SW 1271 (cell line): ENCODE measurements around the gene SEMA3E.
A peak's percentile ranks its signal among the peaks of the same experiment; 100 is the strongest.
"Not testable (repeated sequence)": the region's sequence is repeated elsewhere in the genome, so short reads cannot be mapped to it uniquely, and the experiment has no call there.

Source experiments
- DNase-seq, 2 experiments: peaks; one replicate each; lab custom pipeline; 2025; lab: John Stamatoyannopoulos, UW

Gene SEMA3E

DNA sequence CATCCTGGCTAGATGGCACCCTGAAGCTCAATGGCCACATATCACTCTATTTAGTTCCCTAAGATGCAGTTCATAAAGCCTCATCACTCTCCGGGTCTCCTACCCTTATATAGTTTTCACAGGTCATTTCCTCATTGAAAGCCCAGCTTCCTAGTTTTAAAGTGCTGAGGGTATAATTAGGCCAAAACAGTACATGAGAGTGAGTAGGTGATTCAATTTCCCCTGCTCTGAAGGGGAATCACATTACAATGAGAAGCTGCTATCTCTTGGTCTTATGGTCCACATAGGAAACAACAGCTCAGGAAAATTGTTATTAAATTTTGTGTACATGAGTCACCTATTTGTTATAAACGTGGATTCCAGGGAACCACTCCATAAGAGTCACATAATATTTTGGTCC lies 162.0 kb downstream of the SEMA3E start:
- DNase-seq, result no peak

DNA sequence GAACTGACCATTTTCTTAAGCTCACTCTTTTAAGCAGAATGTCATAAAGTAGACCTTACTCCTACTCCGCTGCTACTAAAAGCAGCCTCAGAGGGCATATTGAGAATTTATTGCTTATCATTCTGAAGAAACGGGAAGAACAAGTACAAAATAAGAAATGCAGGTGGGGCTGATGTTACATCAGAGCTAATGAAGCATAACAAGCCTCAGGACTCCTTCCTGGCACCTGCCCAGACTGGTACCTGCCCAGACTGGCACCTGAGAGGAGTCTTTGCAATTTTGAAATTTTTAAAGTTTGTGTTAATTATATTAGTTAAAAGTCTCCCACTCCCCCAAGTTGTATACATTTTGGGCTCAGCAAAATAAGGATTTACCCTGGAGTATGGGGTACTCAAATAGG lies 162.4 kb downstream of the SEMA3E start:
- no peak for DNase-seq

DNA sequence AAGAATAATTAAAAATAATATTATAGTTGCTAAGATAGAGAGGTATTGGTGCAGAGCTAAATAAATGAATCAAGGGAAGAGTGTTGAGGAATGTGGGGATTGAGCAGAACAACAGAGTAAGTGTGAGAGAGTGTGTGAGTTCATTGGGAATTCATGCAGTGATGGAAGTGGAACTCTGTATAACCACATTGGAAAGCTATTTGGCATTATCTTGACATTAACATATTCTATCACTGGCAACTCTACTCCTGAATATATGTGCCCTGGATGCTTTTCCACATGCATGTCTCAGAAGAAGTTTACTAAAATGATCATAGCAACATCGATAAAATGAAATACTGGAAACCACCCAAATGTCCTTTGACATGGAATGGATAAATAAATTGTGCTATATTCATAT lies 164.1 kb downstream of the SEMA3E start:
- DNase-seq, result no peak

DNA sequence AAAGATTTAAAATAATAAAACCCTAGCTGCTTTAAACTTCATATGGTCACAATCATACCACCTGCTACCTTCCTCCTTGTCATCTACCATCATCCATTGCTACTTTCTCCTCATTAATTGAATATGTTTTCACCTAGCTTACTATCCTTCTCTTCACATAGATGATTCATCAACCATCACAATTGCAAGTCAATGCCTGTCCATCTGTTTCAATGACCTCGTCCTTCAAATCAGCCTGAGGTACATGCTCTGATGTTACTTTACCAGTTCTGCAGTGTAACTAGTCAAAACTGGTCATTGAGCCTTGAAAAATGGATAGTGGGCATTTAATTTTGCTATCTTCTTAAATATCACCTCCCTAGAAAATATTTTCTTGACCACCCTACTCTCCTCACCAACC lies 164.7 kb downstream of the SEMA3E start:
- DNase-seq, result no peak

DNA sequence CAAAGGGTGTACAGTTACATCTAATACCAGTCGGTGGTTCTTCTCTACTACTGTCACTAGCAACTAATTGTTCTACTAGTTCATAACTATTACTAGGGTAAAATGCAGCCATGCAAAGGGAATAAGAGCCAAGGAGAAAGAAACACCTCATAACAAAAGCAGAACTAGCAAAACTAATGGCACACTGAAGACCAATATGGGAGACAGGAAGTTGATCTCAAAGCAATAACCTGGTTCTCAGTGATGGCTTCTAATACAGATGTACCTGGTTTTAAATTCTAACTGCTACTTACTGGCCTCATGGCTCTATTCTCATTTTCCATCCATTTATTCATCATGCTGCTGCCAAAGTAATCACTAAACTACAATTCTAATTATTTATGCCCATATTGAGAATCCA lies 170.3 kb downstream of the SEMA3E start:
- DNase-seq, result no peak

DNA sequence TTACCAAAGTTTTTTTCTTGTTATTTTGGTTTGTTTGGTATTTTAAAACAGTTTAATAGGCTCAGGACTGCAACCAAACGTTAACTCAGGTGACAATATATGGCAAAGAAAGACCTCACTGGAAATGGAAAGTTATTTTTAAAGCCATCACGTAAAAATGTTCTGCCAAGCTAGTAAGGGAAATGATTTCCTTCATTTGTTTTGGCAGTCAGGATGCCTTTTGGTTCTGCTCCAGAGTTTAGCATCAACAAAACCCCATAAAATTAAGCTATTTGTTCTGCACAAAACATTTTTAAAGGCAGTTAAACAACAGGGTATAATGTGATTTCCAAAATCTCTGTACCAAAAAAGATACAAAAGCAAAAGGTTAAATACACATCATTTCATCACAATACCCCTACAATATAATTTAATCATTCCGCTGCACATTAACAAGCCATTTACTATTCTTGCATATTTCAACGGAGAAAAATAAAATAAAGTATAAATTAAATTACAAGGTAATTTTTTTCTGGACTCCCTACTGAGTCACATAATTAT lies 172.4 kb downstream of the SEMA3E start:
- DNase-seq, result no peak

DNA sequence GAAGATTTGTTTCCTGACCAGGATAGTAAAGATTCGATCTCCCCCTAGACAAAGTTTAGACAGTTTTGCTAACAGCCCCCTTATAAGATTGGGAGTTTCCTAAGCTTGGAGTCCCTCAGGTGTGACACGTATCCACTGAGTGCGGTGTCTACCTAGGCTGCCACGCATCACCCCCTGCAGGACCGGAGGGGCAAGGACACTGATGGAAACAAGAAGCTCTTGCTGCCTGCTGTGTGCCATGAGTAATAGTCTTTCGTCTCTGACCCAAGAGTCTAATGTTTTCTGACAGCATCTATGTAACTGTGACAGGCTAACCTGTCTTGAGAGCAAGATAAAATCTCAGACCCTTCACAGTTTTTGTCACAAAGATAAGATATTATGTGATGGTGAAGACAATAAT lies 173.5 kb downstream of the SEMA3E start:
- no peak for DNase-seq

DNA sequence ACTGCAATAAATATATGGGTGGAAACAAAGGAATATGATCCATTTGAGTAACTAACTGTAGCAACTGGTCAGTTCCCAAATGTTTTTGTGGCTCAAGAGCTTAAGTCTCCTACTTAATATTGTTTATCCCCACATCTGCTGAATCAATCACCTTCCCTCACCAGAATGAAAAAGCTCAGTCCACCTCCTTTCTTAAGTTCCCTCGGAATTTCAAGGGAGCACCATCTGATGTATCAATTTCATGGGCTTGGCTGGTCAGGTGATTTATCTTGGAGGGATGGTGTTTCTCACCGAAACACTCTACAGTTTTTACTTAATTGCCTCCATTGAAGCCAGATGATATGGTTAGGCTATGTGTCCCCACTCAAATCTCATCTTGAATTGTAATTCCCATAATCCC lies 176.6 kb downstream of the SEMA3E start:
- no peak for DNase-seq

DNA sequence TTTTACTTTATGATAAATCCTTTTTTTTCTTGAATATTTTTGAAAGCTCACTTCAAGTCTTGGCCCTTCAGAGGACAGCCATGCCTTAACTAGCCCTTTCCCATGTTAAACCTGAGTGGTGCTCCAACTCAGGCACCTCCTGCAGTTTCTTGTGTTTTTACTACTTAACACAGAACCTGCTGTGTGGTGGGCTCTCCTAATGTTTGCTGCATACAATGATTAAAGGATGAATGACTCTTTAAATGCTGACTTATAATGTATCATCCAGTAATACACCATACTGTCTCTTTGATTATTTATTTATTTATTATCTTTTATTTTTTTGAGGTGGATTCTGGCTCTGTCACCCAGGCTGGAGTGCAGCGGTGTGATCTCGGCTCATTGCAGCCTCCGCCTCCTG lies 179.4 kb downstream of the SEMA3E start:
- no peak for DNase-seq

DNA sequence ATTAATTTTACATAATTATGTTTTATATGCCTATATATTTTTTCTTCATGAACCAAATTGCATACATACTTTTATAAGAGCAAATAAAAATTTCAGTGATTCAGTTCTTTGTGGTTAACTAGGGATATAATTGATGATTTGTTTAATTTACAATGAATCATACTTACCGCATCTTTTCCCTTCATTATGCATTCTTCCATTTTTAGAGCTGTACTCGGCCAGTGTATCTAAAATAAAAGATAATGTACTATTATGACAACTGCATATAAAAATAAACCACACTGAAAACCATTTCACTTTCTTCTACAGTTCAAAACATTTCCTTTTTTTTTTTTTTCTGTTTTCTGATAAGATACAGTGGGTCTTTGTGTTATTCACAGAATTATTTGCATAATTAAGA lies 179.9 kb downstream of the SEMA3E start:
- no peak for DNase-seq

DNA sequence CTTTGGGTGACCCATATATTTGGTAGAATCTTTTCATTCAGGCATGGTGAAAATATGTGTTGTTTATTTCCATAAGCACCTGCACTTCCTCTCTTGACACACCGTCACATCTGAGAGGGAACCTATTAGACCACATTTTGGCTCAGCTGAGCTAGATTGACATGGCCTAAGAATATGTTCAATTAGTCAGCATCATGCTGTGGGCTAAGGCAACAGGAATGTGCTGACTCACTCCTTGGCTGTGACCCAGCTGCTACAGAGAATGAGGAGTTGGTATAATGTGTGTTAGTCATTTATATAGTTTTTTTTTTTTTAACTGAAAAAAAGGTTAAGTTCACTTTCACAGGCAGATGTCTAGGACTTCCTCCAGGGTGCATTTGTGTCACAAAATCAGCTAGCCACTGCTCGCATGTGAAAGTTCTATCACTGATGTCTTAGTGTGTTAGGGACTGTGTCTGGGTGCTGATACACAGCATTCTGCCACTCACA lies 180.6 kb downstream of the SEMA3E start:
- DNase-seq, result peak; percentile 85 to 95

DNA sequence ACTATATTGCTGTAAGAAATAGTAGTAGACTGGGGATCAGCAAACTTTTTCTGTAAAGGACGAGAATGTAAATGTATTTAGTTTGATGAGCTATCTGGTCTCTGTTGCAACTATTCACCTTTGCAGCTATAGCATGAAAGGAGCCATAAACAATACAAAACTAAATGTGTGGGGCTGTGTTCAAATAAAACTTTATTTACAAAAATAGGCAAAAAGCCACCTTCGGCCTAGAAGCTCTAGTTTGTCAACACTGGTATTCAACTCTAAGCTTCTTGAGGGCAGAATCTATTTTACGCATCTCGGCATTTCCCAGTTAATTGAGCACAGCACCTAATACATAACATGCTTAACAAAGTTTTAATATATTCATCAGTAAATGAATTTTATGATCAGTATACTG lies 181.4 kb downstream of the SEMA3E start:
- no peak for DNase-seq

DNA sequence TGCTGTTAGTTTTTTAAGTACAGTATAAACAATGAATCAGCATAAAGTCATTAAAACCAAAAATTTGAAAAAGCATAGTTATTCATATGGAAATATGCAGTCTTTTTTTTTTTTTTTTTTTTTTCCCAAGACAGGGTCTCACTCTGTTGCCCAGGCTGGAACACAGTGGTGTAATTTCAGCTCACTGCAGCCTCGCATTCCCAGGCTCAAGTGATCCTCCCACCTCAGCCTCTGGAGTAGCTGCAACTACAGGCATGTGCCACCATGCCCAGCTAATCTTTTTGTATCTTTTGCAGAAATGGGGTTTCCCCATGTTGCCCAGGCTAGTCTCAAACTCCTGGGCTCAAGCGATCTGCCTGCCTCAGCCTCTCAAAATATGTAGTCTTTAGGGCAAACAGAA lies 182.0 kb downstream of the SEMA3E start:
- DNase-seq, result no peak

DNA sequence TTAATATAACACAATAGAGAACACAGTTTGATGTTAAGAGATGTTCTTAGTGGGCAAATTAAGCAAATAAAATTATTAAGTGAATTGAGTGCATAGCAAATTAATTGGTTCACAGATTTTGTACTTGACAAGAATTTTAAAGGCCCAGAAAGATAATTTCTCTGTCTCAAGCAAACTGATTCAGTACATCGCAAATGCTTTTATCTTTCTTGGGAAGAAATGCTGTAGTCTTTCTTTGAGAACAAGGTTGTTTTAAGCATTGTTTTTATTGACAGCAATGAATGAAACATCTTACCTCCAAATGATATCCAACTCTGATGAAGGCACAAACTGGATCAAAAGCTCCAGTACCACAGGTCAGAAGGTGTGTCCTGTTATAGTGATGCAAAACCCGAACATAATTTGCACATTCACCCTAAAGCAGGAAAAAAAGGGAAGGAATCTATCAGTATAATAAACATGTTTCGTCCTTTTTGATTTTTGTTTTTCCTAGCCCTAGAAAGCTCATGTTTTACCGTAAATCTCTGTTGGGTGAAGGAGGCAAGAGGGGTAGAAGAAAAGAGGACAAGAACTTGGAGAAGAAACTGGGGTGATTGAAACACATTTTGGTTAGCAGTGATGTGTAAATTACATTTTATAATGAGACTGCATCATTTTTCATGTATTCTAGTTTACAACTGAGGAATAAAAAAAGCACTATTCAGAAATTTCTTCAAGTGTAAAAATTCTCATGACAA lies 182.6 kb downstream of the SEMA3E start:
- DNase-seq, result no peak

DNA sequence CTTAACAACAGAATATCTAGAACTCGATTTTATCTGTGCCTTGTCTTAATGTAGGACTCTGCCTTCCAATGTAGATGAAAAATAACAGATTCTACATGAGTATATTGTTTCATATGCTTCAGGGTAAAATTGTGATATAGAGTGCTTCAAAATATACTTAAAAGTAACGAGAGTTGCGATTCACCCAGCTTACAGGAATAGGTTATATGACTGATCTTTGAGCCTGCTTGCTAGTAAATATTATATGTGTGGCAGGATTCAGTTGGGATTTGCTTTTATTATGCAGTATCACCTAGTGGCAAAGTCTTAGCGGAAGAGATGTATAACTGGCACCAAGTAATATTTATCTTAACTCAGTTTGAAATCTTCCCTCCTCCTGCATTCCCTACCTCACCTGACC lies 183.3 kb downstream of the SEMA3E start:
- no peak for DNase-seq

DNA sequence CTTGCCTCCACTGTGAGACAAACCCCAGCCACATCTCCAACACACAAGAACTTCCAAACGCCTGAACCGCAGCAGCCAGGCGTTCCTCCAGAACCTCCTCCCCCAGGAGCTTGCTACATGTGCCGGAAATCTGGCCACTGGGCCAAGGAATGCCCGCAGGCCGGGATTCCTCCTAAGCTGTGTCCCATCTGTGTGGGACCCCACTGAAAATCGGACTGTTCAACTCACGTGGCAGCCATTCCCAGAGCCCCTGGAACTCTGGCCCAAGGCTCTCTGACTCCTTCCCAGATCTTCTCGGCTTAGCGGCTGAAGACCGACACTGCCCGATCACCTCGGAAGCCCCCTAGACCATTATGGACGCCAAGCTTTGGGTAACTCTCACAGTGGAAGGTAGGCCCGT lies 187.1 kb downstream of the SEMA3E start:
- DNase-seq, result not testable (repeated sequence)

DNA sequence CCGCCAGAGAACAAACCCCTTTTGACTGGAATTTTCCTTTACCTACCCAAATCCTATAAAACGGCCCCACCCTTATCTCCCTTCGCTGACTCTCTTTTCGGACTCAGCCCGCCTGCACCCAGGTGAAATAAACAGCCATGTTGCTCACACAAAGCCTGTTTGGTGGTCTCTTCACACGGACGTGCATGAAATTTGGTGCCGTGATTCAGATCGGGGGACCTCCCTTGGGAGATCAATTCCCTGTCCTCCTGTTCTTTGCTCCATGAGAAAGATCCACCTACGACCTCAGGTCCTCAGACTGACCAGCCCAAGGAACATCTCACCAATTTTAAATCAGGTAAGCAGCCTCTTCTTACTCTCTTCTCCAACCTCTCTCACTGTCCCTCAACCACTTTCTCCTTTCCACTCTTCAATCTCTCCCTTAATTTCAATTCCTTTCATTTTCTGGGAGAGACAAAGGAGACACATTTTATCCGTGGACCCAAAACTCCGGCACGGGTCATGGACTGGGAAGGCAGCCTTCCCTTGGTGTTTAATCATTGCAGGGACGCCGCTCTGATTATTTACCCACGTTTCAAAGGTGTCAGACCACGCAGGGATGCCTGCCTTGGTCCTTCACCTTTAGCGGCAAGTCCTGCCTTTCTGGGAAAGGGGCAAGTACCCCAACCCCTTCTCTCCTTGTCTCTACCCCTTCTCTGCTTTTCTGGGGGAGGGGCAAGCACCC lies 188.8 kb downstream of the SEMA3E start:
- DNase-seq, result not testable (repeated sequence)

DNA sequence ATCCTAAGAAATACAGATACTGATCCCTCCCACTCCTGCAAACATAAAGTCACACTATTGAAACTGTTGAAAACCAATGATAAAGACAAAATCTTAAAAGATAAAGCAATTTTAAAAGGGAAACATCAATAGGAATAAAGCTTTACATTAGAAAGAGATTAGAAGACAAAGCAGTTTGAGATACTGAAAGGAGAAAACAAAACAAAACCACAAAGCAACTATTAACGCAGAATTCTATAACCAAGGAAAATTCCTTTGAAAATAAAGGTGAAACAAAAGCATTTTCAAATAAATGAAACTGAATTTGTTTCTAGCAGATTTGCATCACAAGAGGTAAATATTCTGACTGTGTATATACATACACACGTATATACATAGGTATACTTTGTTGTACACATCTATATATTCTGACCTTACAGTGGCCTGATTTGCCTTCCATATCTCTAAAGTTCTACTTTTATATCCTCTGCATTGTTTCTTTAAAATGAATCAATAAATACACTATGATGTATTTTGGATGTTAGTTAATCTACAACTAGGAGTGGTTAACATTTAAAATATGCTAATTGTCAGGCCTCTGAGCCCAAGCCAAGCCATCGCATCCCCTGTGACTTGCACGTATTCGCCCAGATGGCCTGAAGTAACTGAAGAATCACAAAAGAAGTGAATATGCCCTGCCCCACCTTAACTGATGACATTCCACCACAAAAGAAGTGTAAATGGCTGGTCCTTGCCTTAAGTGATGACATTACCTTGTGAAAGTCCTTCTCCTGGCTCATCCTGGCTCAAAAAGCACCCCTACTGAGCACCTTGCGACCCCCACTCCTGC lies 189.6 kb downstream of the SEMA3E start:
- DNase-seq, result not testable (repeated sequence)

DNA sequence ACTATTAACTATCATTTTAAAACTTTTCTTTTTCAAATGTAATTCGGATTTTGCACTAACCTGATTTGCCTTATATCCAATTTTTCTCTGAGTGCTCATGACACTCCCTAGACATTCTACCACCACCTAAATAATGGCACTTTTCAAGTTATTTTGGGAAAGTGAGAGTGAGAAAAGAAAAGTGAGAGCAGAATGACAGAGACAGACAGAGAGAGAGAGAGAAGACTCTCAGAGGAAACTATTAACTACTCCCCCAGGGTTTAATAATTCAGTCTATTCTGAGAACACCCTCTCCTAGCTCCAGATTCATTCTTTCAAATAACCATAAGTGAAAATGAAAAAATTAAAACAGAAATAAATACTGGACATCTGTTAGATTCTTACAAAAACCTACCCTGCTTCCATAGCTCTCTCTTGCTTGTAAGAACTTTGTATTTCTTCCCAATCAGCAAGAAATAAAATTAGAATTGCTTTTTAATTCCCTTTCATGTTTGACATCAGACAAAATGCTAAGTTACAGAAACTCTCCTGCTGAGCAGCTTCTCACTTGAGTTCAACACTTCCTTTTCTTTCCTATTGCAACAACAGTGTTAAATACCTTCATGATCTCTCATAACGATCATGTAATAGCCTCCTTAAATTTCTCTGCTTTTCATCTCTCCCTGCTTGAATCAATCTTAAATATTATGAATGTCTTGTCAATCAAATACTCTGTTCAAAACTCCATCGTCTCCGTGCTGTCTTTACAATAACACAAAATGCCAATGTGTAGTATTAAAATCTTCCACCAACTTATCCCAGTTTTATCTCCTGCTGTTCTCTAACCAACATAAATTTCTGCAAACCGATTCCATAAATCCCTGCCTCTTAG lies 191.7 kb downstream of the SEMA3E start:
- no peak for DNase-seq

DNA sequence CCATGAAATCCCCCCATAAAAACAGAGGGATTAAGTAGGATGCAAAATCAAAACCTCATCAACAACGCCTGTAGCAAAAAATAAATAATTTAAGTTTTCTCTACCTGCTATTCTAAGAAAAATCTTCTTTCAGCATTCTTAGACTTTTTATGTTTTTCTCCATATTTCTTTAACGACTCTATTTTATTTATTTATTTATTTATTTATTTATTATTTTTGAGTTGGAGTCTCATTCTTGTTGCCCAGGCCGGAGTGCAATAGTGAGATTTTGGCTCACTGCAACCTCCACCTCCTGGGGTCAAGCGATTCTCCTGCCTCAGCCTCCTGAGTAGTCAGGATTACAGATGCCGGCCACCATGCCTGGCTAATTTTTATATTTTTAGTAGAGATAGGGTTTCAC lies 192.5 kb downstream of the SEMA3E start:
- no peak for DNase-seq

DNA sequence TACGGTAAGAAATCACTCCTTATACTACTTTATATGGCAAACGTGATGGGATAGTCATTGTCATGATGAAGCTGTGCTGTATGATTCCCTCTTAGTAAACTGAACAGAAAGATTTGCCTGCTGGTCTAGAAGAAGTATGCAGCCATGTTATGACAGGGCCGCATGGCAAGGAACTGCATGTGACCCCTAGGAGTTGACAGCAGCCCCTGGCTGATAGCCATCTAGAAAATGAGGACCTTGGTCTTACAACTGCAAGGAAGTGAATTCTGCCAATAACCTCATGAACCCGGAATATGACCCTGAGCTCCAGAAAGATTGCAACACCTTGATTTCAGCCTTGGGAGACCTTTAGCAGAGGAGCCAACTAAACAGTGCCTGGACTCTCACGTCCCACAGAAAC lies 193.3 kb downstream of the SEMA3E start:
- DNase-seq, result no peak
